ENCODE measurements around the gene AGPAT4. TPM values are rescaled to one million over a fixed set of nuclear protein-coding genes. Genes with fewer than 3 reads are reported as not detected.

AGPAT4 gene
- total and polyA plus RNA-seq, 2 of the 13 experiments (the other 11 are each of a cell fraction or from before 2014, with no cell fraction given) = 0.07 to 0.13 TPM

GRCh38 chr6:161228921-161229591, 44.8 kb downstream of the AGPAT4 start (continued):
- TF ChIP-seq, protein P1, sequence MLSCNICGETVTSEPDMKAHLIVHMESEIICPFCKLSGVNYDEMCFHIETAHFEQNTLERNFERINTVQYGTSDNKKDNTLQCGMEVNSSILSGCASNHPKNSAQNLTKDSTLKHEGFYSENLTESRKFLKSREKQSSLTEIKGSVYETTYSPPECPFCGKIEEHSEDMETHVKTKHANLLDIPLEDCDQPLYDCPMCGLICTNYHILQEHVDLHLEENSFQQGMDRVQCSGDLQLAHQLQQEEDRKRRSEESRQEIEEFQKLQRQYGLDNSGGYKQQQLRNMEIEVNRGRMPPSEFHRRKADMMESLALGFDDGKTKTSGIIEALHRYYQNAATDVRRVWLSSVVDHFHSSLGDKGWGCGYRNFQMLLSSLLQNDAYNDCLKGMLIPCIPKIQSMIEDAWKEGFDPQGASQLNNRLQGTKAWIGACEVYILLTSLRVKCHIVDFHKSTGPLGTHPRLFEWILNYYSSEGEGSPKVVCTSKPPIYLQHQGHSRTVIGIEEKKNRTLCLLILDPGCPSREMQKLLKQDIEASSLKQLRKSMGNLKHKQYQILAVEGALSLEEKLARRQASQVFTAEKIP (CRISPR knock-in tag; IDR thresholded peaks at IDR 0.05; ENCODE audit: borderline replicate concordance) = no peak
- TF ChIP-seq ZNF550 (CRISPR knock-in tag; IDR thresholded peaks at IDR 0.05; ENCODE audit: borderline replicate concordance) = no peak
- no peak for TF ChIP-seq ZNF33B (CRISPR knock-in tag; IDR thresholded peaks at IDR 0.05)
- TF ChIP-seq ATAD3A (CRISPR knock-in tag; IDR thresholded peaks at IDR 0.05) = no peak
- no peak for TF ChIP-seq AHDC1 (CRISPR knock-in tag; IDR thresholded peaks at IDR 0.05; ENCODE audit: borderline replicate concordance)
- TF ChIP-seq KDM5A (IDR thresholded peaks at IDR 0.05; ENCODE audit: borderline replicate concordance, low read length) = no peak
- TF ChIP-seq HIVEP1 (CRISPR knock-in tag; IDR thresholded peaks at IDR 0.05) = no peak
- TF ChIP-seq ZNF766 (CRISPR knock-in tag; IDR thresholded peaks at IDR 0.05; ENCODE audit: borderline replicate concordance) = no peak
- no peak for TF ChIP-seq NR2F1 (CRISPR knock-in tag; IDR thresholded peaks at IDR 0.05)
- TF ChIP-seq, protein P2, sequence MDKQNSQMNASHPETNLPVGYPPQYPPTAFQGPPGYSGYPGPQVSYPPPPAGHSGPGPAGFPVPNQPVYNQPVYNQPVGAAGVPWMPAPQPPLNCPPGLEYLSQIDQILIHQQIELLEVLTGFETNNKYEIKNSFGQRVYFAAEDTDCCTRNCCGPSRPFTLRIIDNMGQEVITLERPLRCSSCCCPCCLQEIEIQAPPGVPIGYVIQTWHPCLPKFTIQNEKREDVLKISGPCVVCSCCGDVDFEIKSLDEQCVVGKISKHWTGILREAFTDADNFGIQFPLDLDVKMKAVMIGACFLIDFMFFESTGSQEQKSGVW (CRISPR knock-in tag; IDR thresholded peaks at IDR 0.05; ENCODE audit: borderline replicate concordance) = no peak
- TF ChIP-seq MYC (CRISPR knock-in tag; IDR thresholded peaks at IDR 0.05; ENCODE audit: borderline replicate concordance) = no peak
- no peak for TF ChIP-seq ZNF460 (CRISPR knock-in tag; IDR thresholded peaks at IDR 0.05; ENCODE audit: borderline replicate concordance)
- TF ChIP-seq ZNF572 (CRISPR knock-in tag; IDR thresholded peaks at IDR 0.05) = no peak

Data from HepG2 (cell line).